Stimulated activated CD4-positive, alpha-beta T cell treated with anti-CD3 and anti-CD28 coated beads, Interleukin-2, amount 100 ng/mL, for 48 hours (primary cell): ENCODE data around the gene ACAP2.
"Not testable (repeated sequence)": the region's sequence is repeated elsewhere in the genome, so short reads cannot be mapped to it uniquely, and the experiment has no call there.

Experiments
- DNase-seq, 2 donors: peaks; one replicate each; pipeline ENCODE4 v3.0.0-alpha.2; 2020

The ACAP2 gene

GRCh38 chr3:195384952-195385351, 57.9 kb downstream of the ACAP2 start:
- no peak for DNase-seq

GRCh38 chr3:195372220-195372619, 70.6 kb downstream of the ACAP2 start:
- no peak for DNase-seq

- no peak for DNase-seq
Measured at GRCh38 chr3:195366200-195366925, 76.5 kb downstream of the ACAP2 start.

- no peak for DNase-seq
Measured at GRCh38 chr3:195365371-195365770, 77.4 kb downstream of the ACAP2 start.

GRCh38 chr3:195357797-195358196, 85.0 kb downstream of the ACAP2 start:
- not testable (repeated sequence) for DNase-seq

- no peak for DNase-seq
Measured at GRCh38 chr3:195356151-195357086, 86.4 kb downstream of the ACAP2 start.

- not testable (repeated sequence) for DNase-seq
Measured at GRCh38 chr3:195354009-195354408, 88.8 kb downstream of the ACAP2 start.

- DNase-seq = no peak
Measured at GRCh38 chr3:195352895-195353488, 89.8 kb downstream of the ACAP2 start.

GRCh38 chr3:195348426-195349115, 94.2 kb downstream of the ACAP2 start:
- DNase-seq = no peak

GRCh38 chr3:195337747-195338146, 105.1 kb downstream of the ACAP2 start:
- DNase-seq = no peak

GRCh38 chr3:195334967-195335366, 107.9 kb downstream of the ACAP2 start:
- no peak for DNase-seq

GRCh38 chr3:195319060-195319459, 123.8 kb downstream of the ACAP2 start:
- no peak for DNase-seq

GRCh38 chr3:195312714-195313113, 130.1 kb downstream of the ACAP2 start:
- no peak for DNase-seq

GRCh38 chr3:195307711-195308110, 135.1 kb downstream of the ACAP2 start:
- no peak for DNase-seq

GRCh38 chr3:195306369-195306768, 136.5 kb downstream of the ACAP2 start:
- DNase-seq = no peak

GRCh38 chr3:195302431-195302830, 140.4 kb downstream of the ACAP2 start:
- no peak for DNase-seq

- no peak for DNase-seq
Measured at GRCh38 chr3:195297446-195297845, 145.4 kb downstream of the ACAP2 start.

- no peak for DNase-seq
Measured at GRCh38 chr3:195296662-195297061, 146.2 kb downstream of the ACAP2 start.

- DNase-seq = no peak
Measured at GRCh38 chr3:195291121-195291520, 151.7 kb downstream of the ACAP2 start.

- not testable (repeated sequence) for DNase-seq
Measured at GRCh38 chr3:195290643-195291042, 152.2 kb downstream of the ACAP2 start.

GRCh38 chr3:195286115-195286872, 156.5 kb downstream of the ACAP2 start:
- DNase-seq = no peak

- no peak for DNase-seq
Measured at GRCh38 chr3:195285372-195285771, 157.4 kb downstream of the ACAP2 start.
